Endodermal cell (in vitro differentiated cells): ENCODE measurements around the gene DOCK10. TPM values are rescaled to one million over a fixed set of nuclear protein-coding genes. Genes with fewer than 3 reads are reported as not detected.

ENCODE experiments used
- DNase-seq: peaks from one replicate; pipeline ENCODE4 v3.0.0-alpha.2; 2017
- H3K27ac ChIP-seq: 2 replicates; pipeline ENCODE4 v1.5.1; 2013; ENCODE audit warnings: mild to moderate bottlenecking, low read depth, low read length, moderate library complexity
- H3K27me3 ChIP-seq: 2 replicates; pipeline ENCODE4 v1.6.1; 2013; ENCODE audit warnings: mild to moderate bottlenecking, low read length, moderate library complexity; ENCODE audit not compliant: insufficient read depth, control insufficient read depth, poor library complexity, severe bottlenecking
- H3K36me3 ChIP-seq: 2 replicates; pipeline ENCODE4 v1.7.0; 2013; ENCODE audit warnings: mild to moderate bottlenecking, low read length, moderate library complexity; ENCODE audit not compliant: control insufficient read depth, insufficient read depth
- H3K4me1 ChIP-seq: one replicate; pipeline ENCODE4 v1.7.0; 2013; ENCODE audit warnings: low read length; ENCODE audit not compliant: control insufficient read depth, insufficient read depth
- H3K4me3 ChIP-seq: 2 replicates; pipeline ENCODE4 v1.5.1; 2013; ENCODE audit warnings: mild to moderate bottlenecking, low read length, moderate library complexity
- H3K9ac ChIP-seq: 2 replicates; pipeline ENCODE4 v1.6.1; 2013; ENCODE audit warnings: mild to moderate bottlenecking, low read length, moderate library complexity; ENCODE audit not compliant: poor library complexity, severe bottlenecking; ENCODE audit errors: extremely low read depth
- H3K9me3 ChIP-seq: 2 replicates; pipeline ENCODE4 v1.6.1; 2013; ENCODE audit warnings: mild to moderate bottlenecking, low read length, moderate library complexity; ENCODE audit not compliant: control insufficient read depth
- H3K27ac Mint-ChIP-seq: 2 replicates; pipeline ENCODE4 v1.8.0; 2020; ENCODE audit warnings: mixed read lengths
- H3K27me3 Mint-ChIP-seq: 2 replicates; pipeline ENCODE4 v1.8.0; 2021; ENCODE audit warnings: mild to moderate bottlenecking, mixed read lengths; ENCODE audit not compliant: insufficient read depth
- H3K36me3 Mint-ChIP-seq: 2 replicates; pipeline ENCODE4 v1.8.0; 2020; ENCODE audit warnings: low read depth, mixed read lengths
- H3K4me1 Mint-ChIP-seq: 2 replicates; pipeline ENCODE4 v1.8.0; 2020; ENCODE audit warnings: mixed read lengths
- H3K4me3 Mint-ChIP-seq: 2 replicates; pipeline ENCODE4 v1.8.0; 2020; ENCODE audit warnings: mild to moderate bottlenecking, moderate library complexity, mixed read lengths
- H3K9me3 Mint-ChIP-seq: 2 replicates; pipeline ENCODE4 v1.8.0; 2020; ENCODE audit warnings: mild to moderate bottlenecking, mixed read lengths
- CTCF ChIP-seq: fragments of 200-600 bp; sonication (generic); conservative IDR thresholded peaks from 2 replicates; pipeline ENCODE4 v1.5.0; 2021; ENCODE audit warnings: antibody characterized with exemption, mild to moderate bottlenecking
- WGBS, 2 experiments: methylation state at CpG; one replicate each; pipeline versions ENCODE4 v1.1.5 to v1.1.7; 2013; ENCODE audit warnings: missing lambda C conversion rate in 2 of 2, mixed read lengths in 1 of 2; ENCODE audit not compliant: insufficient coverage in 1 of 2, insufficient read length in 1 of 2; 5-methylcytosine and 5-hydroxymethylcytosine counted together
- total RNA-seq, 2 donors: library from RNA; stranded (reverse); fragmentation: NEBNext Ultra II Directional in 1 of 2; extraction: Animal tissue kit (Norgen Biotek cat#: 25700) in 1 of 2; gene quantifications; 2 replicates in 1 of 2; 3 replicates in 1 of 2; pipeline ENCODE4 v1.2.1, GENCODE V29; 2021

The DOCK10 gene
- total RNA-seq, 2 donors from 2014 or later, result 0.44 to 1.4 TPM

GRCh38 chr2:224930124-224930523 lies 112.1 kb downstream of the DOCK10 start:
- H3K27ac Mint-ChIP-seq, result no peak overlapping the region
- H3K4me3 ChIP-seq, result no peak overlapping the region
- H3K4me1 ChIP-seq, result no peaks in the 10 kb centered on the region
- no peaks in the 10 kb centered on the region for H3K9me3 ChIP-seq
- no peak for TF ChIP-seq CTCF
- H3K27me3 ChIP-seq, result no peaks in the 10 kb centered on the region
- no peak overlapping the region for H3K27ac ChIP-seq
- peaks cover 16% of the 10 kb centered on the region for H3K4me1 Mint-ChIP-seq
- 93 to 97% methylated on average over 4 to 5 of the region's 5 CpGs for WGBS, 2 experiments
- no peaks in the 10 kb centered on the region for H3K36me3 ChIP-seq
- no peak overlapping the region for H3K9ac ChIP-seq
- no peaks in the 10 kb centered on the region for H3K36me3 Mint-ChIP-seq
- no peaks in the 10 kb centered on the region for H3K27me3 Mint-ChIP-seq
- no peak for DNase-seq
- no peak overlapping the region for H3K4me3 Mint-ChIP-seq
- no peaks in the 10 kb centered on the region for H3K9me3 Mint-ChIP-seq

GRCh38 chr2:224929512-224929911 lies 112.8 kb downstream of the DOCK10 start:
- 92 to 100% methylated on average over 2 to 3 of the region's 3 CpGs for WGBS, 2 experiments
- H3K9me3 Mint-ChIP-seq, result no peaks in the 10 kb centered on the region

DNA sequence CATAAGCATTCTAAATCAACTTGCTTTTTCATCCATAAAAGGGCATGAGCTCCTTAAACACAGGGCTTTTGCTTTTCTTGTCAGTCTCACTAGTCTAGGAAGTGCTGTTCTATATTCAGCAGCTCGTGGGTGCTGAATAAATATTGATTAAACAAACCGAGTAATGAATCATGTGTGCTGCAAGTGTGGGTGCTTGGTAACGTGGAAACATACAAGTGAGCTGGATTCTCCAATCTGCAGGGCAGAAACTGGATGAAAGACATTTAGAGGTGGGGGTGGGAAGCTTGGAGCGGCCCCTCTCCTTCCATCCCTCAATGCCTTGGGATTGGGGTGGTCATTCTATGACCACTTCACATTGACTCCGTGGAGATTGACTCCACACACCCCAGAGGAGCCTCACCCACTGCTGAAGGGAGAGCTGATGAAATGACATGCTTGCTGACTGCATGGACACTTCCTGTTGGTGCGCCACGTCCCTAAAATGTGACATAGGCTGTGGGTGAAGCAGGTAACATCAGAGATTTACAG lies 114.6 kb downstream of the DOCK10 start:
- Histone ChIP-seq H3K4me3 (no peak overlapping the region), H3K27me3 (no peaks in the 10 kb centered on the region), H3K36me3 (no peaks in the 10 kb centered on the region), H3K9ac (no peak overlapping the region), H3K27ac (no peak overlapping the region), H3K9me3 (no peaks in the 10 kb centered on the region), H3K4me1 (no peaks in the 10 kb centered on the region)
- TF ChIP-seq CTCF, result no peak
- DNase-seq, result no peak
- Mint-ChIP-seq H3K27me3 (no peaks in the 10 kb centered on the region), H3K27ac (no peak overlapping the region), H3K9me3 (no peaks in the 10 kb centered on the region), H3K36me3 (no peaks in the 10 kb centered on the region), H3K4me3 (no peak overlapping the region), H3K4me1 (peaks cover 6% of the 10 kb centered on the region)
- WGBS, 2 experiments, result 73 to 79% methylated on average over 3 to 7 of the region's 7 CpGs

More at GRCh38 chr2:224929512-224929911, 112.8 kb downstream of the DOCK10 start:
- H3K27ac Mint-ChIP-seq, result no peak overlapping the region
- Histone ChIP-seq H3K9ac (no peak overlapping the region), H3K27ac (no peak overlapping the region), H3K4me1 (no peaks in the 10 kb centered on the region), H3K9me3 (no peaks in the 10 kb centered on the region), H3K4me3 (no peak overlapping the region), H3K27me3 (no peaks in the 10 kb centered on the region), H3K36me3 (no peaks in the 10 kb centered on the region)
- H3K4me1 Mint-ChIP-seq, result peaks cover 10% of the 10 kb centered on the region
- no peaks in the 10 kb centered on the region for H3K27me3 Mint-ChIP-seq
- no peak overlapping the region for H3K4me3 Mint-ChIP-seq
- TF ChIP-seq CTCF, result no peak
- no peak for DNase-seq
- no peaks in the 10 kb centered on the region for H3K36me3 Mint-ChIP-seq
